Nephron progenitor cell (in vitro differentiated cells): Measurements from ENCODE around the gene DDR1.
A peak's percentile ranks its signal among the peaks of the same experiment; 100 is the strongest.
"Not testable (repeated sequence)": the region's sequence is repeated elsewhere in the genome, so short reads cannot be mapped to it uniquely, and the experiment has no call there.

ENCODE experiments used
- DNase-seq: peaks from one replicate; pipeline ENCODE4 v3.0.0; 2021
- H3K27ac Mint-ChIP-seq: 2 replicates; pipeline ENCODE4 v1.8.0; 2021; ENCODE audit warnings: mild to moderate bottlenecking, moderate library complexity, mixed read lengths
- H3K27me3 Mint-ChIP-seq: 2 replicates; pipeline ENCODE4 v1.8.0; 2021; ENCODE audit warnings: mild to moderate bottlenecking, low read depth, mixed read lengths; ENCODE audit not compliant: poor library complexity
- H3K36me3 Mint-ChIP-seq: 2 replicates; pipeline ENCODE4 v1.8.0; 2021; ENCODE audit warnings: low read depth, mixed read lengths
- H3K4me1 Mint-ChIP-seq: 2 replicates; pipeline ENCODE4 v1.8.0; 2021; ENCODE audit warnings: mixed read lengths
- H3K4me3 Mint-ChIP-seq: 2 replicates; pipeline ENCODE4 v1.8.0; 2021; ENCODE audit warnings: mild to moderate bottlenecking, moderate library complexity, mixed read lengths
- H3K9me3 Mint-ChIP-seq: 2 replicates; pipeline ENCODE4 v1.8.0; 2021; ENCODE audit warnings: mild to moderate bottlenecking, moderate library complexity, mixed read lengths
- CTCF ChIP-seq: fragments of 200-600 bp; sonication (generic); IDR thresholded peaks from 2 replicates; pipeline ENCODE4 v1.5.0; 2021; ENCODE audit warnings: antibody characterized with exemption

The DDR1 gene

DNA sequence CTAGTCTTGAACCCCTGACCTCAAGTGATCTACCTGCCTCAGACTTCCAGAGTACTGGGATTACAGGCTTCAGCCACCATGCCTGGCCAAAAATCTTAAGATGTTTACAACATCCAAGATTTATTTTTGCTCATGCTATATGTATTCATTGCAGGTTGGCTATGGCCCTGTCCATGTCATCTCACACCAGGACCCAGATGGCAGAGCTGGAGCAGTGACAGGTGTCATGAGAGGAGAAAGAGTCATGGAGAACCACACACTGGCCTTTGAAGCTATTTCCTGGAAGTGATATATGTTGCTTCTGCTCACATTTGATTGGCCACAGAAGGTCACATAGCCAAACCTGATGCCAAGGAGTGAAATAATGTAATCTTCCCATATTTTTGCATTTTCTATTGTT is 13.8 kb upstream of the DDR1 start:
- H3K9me3 Mint-ChIP-seq, result peaks cover 66% of the 10 kb centered on the region
- H3K4me1 Mint-ChIP-seq, result peaks cover 6% of the 10 kb centered on the region
- H3K27me3 Mint-ChIP-seq, result peaks cover 12% of the 10 kb centered on the region
- no peak for DNase-seq
- peaks cover 15% of the 10 kb centered on the region for H3K36me3 Mint-ChIP-seq
- H3K4me3 Mint-ChIP-seq, result no peak overlapping the region
- H3K27ac Mint-ChIP-seq, result no peak overlapping the region
- no peak for TF ChIP-seq CTCF

DNA sequence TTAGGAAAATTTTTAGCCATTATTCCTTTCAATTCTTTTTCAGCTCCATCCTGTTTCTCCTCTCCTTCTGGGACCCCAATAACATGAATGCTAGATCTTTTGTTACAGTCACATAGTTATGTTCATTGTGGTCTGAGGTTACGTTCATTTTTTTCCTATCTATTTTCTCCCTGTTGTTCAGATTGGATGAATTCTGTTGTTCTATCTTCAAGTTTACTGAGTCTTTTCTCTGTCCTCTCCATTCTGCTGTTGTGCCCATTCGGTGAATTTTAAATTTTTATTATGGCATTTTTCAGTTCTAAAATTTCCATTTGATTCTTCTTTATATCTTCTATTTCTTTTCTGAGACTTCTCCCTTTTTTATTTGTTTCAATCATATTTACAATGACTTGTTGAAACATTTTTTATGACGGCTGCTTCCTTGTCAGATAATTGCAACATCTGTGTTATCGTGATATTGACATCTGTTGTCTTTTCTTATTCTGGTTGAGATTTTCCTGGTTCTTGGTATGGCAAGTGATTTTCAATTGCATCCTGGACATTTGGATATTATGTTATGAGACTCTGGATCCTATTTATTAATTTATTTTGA is 12.6 kb upstream of the DDR1 start:
- DNase-seq, result no peak
- Mint-ChIP-seq H3K36me3 (peaks cover 15% of the 10 kb centered on the region), H3K27ac (no peak overlapping the region), H3K4me3 (no peak overlapping the region), H3K27me3 (peaks cover 16% of the 10 kb centered on the region), H3K4me1 (peaks cover 8% of the 10 kb centered on the region), H3K9me3 (peaks cover 66% of the 10 kb centered on the region)
- TF ChIP-seq CTCF, result no peak

- Mint-ChIP-seq H3K36me3 (peaks cover 15% of the 10 kb centered on the region), H3K27me3 (peaks cover 16% of the 10 kb centered on the region), H3K27ac (no peak overlapping the region), H3K4me3 (no peak overlapping the region), H3K4me1 (peaks cover 19% of the 10 kb centered on the region), H3K9me3 (peaks cover 57% of the 10 kb centered on the region)
- no peak for TF ChIP-seq CTCF
- no peak for DNase-seq
These were observed 11.1 kb upstream of the DDR1 start for GRCh38 chr6:30873137-30873640.

- not testable (repeated sequence) for H3K4me3 Mint-ChIP-seq, DNase-seq, H3K27ac Mint-ChIP-seq
These were observed 10.5 kb upstream of the DDR1 start for GRCh38 chr6:30873795-30874194.

GRCh38 chr6:30875244-30876038 is 8.9 kb upstream of the DDR1 start:
- peaks cover 38% of the 10 kb centered on the region for H3K4me1 Mint-ChIP-seq
- H3K27me3 Mint-ChIP-seq, result peaks cover 16% of the 10 kb centered on the region
- no peak for TF ChIP-seq CTCF
- peaks cover 6% of the 10 kb centered on the region for H3K36me3 Mint-ChIP-seq
- no peak overlapping the region for H3K4me3 Mint-ChIP-seq
- peaks cover 39% of the 10 kb centered on the region for H3K9me3 Mint-ChIP-seq
- no peak for DNase-seq
- H3K27ac Mint-ChIP-seq, result peak overlapping the region; percentile 67

More at GRCh38 chr6:30873795-30874194, 10.5 kb upstream of the DDR1 start:
- H3K4me1 Mint-ChIP-seq, result peaks cover 25% of the 10 kb centered on the region
- peaks cover 52% of the 10 kb centered on the region for H3K9me3 Mint-ChIP-seq
- H3K36me3 Mint-ChIP-seq, result peaks cover 15% of the 10 kb centered on the region
- H3K27me3 Mint-ChIP-seq, result peaks cover 22% of the 10 kb centered on the region

DNA sequence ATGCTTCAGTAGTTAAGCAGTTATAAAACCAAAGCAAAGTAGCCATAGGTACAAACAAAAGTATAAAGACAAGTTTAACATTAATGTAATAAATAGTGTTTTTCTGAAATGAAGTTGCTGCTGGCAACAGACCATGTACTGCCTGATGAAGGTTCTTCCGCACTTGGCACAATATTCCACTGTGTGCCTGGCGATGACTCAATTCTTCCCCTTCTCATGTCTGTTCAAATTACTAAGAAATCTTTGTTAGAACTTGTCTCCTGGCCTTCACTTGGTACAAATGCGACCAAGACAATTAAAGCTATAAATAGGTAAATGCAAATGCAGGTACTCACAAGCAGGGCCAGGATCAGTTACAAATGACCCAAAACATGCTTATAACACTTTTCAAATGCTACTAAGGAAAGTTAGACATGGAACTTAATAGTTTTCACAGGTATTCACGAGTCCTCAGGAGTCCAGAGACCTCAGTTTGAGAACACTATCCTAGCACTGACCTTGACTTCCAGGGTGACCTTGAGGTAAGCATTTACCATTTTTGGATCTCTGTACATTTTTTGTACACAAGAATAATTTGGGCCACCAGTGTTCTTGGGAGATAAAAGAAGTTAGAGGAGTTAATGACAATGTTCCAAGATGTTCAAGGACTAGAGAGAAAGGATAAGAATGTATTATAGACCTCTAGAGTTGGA is 8.1 kb upstream of the DDR1 start:
- peaks cover 32% of the 10 kb centered on the region for H3K9me3 Mint-ChIP-seq
- DNase-seq, result no peak
- peaks cover 6% of the 10 kb centered on the region for H3K36me3 Mint-ChIP-seq
- no peak overlapping the region for H3K27ac Mint-ChIP-seq
- TF ChIP-seq CTCF, result no peak
- H3K4me3 Mint-ChIP-seq, result no peak overlapping the region
- peaks cover 17% of the 10 kb centered on the region for H3K27me3 Mint-ChIP-seq
- peaks cover 45% of the 10 kb centered on the region for H3K4me1 Mint-ChIP-seq
